GM15510 (cell line): ENCODE data around the gene DTYMK.
A peak's percentile ranks its signal among the peaks of the same experiment; 100 is the strongest.

Source experiments
- POLR2A ChIP-seq: IDR thresholded peaks from 3 replicates; pipeline ENCODE4 v1.6.1; 2011; ENCODE audit warnings: borderline replicate concordance; ENCODE audit not compliant: insufficient read length; ENCODE audit errors: extremely low read depth

The DTYMK gene

GRCh38 chr2:241648453-241648852 lies 38.2 kb downstream of the DTYMK start:
- no peak for TF ChIP-seq POLR2A

GRCh38 chr2:241645915-241646645 lies 40.5 kb downstream of the DTYMK start:
- no peak for TF ChIP-seq POLR2A

DNA sequence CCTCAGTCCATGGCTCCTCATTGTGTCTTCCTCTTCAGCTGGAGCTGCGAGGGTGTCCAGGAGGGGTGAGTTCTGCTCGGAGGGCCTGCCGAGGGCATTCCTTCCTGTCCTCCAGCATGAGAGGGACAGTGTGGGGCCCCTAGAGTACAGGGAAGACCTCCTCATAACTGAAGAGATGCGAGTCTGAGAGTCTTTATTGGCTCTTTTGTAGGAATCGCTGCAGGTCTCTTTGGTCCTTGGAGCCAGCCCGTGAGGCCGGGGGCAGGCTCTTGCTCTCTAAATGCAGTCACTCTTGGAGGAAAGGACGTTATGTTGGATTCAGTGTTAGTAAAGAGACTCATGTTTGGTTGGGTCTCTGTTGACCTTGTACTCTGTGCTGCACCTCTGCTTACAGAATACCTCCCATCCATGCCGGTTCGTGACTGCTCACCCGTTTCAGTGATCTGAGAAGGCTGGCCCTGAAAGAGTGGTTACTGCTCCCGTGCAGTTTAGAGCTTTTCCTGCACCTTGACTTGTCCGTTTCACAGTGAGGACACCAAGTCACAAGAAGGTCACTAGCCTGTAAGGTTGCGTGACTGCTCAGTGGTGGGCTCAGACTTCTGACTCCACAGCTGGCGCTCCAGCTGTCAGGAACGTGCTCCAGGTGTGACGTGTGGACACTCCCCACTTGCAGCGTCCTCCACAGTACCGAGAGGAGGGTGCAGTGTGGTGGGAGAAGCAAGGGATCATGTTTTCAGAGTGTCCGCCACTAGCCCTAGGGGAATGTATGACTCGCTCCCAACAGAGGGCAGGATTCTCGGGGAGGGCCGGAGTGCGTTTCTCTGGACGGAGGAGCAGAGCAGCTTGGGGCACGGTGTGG lies 41.3 kb downstream of the DTYMK start:
- no peak for TF ChIP-seq POLR2A

DNA sequence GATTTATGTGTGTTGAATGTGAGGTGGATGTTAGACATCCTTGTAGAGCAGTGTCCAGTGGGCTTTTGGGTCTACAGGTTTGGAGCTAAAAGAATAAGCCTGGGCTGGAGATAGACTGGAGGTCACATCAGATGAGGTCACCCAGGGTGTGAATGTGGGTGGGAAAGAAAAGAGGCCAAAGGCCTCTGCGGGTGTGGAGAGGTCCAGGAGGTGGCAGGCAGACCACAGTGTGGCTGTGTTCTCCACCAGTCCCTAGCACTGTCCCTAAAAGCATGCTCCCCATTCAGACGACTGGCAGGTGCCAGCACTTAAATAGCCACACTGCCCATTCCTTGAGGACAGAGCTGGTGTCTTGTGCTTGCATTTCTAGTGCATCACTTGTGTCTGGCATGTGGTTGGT lies 45.0 kb downstream of the DTYMK start:
- no peak for TF ChIP-seq POLR2A

DNA sequence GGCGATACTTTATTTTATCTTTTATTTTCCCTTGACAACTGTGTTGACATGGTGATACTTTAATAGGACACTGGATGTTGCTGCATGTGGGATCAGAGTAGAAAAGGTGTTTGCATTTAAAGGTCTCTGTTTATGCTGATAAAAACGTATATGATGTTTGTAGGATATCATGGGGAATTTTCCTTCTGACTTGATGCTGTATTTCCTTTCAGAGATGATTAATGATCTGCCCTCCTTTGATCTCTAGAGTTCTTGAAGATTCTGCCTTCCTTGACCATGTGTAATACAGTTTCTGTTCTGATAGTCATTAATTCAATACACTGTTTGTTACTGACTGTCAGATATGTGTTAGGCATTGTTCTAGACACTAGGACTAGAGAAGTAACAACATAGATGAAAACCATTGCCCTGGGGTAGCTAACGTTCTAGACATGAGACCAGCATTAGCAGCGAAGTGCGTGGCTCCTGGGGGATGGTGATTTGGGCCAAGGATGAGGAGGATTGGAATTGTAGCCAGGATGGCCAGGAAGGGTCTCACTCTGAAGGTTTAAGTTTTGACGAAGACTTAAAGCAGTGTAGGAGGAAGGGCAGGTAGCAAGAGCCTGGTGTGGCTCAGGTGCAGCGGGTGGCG lies 46.3 kb downstream of the DTYMK start:
- no peak for TF ChIP-seq POLR2A

GRCh38 chr2:241639385-241639784 lies 47.2 kb downstream of the DTYMK start:
- no peak for TF ChIP-seq POLR2A

DNA sequence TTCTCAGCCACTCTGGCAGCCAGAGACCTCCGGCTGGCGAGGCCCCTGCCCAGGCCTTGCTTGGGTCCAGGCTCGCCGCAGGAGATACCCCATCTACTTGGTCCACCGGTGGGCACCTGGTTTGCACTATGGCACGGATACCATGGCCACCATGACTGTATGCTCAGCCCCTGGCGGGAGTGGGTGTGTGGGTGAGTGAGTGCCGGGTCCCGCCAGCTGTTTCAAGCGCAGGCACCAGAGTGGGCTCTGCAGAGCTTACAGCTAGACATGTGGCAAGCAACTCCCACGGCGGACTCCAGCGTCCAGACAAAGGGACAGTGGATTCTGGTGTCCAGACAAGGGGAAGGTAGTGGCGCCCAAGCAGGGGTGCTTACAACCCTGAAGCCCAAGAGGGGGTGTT lies 47.7 kb downstream of the DTYMK start:
- no peak for TF ChIP-seq POLR2A

- no peak for TF ChIP-seq POLR2A
Measured at GRCh38 chr2:241637795-241638660, 48.6 kb downstream of the DTYMK start.

DNA sequence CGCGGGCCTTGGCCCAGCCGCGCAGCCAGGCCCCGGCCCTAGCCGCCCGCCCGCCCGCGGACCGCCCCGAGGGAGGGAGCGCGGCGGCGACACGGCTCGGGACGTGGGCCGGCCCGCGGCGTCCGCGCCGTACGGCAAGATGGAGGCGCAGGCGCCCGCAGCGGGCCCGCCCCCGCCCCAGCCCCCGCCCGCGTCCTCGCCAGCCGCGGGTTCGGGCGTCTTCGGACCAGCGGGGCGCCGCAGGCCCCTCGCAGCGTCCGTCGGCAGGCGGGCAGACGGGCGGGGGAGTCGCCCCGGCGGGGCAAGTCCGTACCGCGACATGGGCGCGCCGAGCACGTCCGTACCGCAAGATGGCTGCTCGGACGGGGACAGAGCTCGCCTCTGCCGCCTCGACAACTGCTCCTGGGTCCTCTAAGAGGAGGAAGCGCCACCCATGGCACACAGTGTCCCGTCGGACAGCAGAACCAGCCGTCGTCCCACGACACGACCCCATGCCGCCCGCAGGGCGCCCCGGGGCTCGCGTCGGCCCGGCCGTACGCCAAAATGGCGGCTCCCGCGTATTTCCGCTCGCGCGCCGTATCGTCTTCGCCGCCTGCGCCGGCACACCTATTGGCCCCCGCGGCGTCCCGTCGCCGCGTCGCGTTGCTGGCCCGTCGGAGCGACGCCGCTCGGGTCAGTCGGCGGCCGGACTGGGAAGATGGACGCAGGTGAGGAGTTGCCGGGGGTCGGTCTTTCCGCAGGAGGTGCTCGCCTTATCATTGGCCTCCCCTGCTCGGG lies 49.4 kb downstream of the DTYMK start, which contains the start of the genes ATG4B and THAP4:
Gene ATG4B (plus strand): TSS at position 676 of the 777 bp plus-strand sequence. CDS start 22 bp downstream, at position 698.
Gene THAP4 (minus strand): TSS at position 141 of the 777 bp plus-strand sequence. CDS start 141 bp downstream, outside the sequence.
- TF ChIP-seq POLR2A = peak; percentile 88

GRCh38 chr2:241636182-241637017 lies 50.2 kb downstream of the DTYMK start:
- no peak for TF ChIP-seq POLR2A

DNA sequence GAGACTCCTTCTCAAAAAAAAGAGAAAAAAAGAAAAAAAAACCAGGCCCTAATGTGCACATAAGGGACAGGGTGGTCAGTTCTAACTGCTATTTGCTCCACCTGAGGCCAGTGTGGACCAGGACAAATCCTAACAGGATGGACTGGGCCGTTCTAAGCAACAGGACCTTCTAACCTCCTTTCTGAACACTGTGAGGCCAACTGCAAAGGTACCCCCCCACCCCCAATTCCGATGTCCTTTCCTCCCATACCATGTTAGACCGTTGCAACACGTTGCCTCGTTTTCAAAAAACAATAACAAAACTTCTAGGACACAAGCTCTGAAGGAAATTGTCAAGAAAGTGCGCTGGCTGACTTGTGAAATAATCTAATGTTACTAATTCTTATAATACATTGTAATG lies 50.9 kb downstream of the DTYMK start:
- no peak for TF ChIP-seq POLR2A

DNA sequence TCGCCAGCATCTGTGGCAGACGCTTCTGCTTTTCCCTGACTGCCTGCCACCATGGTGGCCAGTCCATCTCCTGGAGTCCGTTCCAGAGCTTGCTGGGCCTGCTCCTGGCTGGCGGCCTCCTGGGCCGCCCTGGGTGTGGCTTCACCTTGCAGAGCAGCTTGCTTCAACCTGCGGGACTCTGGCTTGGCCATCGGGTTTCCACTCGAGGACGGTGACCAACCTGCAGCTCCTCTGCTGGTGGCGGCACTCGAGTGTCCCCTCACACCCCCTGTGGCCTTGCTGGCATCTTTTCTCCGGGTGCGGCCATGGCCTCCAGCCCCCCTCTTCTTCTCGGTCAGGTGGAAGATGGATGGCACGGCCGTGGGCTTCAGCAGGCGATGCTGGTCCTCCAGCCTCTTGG lies 53.1 kb downstream of the DTYMK start:
- no peak for TF ChIP-seq POLR2A
